IPS-20b (cell line): ENCODE data around the gene SAP30BP.

Experiments used
- H3K27ac ChIP-seq: one replicate; pipeline ENCODE4 v1.5.1; 2013; ENCODE audit warnings: low read length
- H3K27me3 ChIP-seq: 2 replicates; pipeline ENCODE4 v1.6.1; 2013; ENCODE audit warnings: mild to moderate bottlenecking, low read length, inconsistent platforms; ENCODE audit not compliant: insufficient read depth
- H3K36me3 ChIP-seq: 2 replicates; pipeline ENCODE4 v1.6.1; 2013; ENCODE audit warnings: low read depth, mild to moderate bottlenecking, inconsistent platforms, low read length, moderate library complexity; ENCODE audit not compliant: insufficient read depth
- H3K4me1 ChIP-seq: 2 replicates; pipeline ENCODE4 v1.6.1; 2013; ENCODE audit warnings: mild to moderate bottlenecking, control low read depth, inconsistent platforms, low read length, moderate library complexity; ENCODE audit not compliant: insufficient read depth
- H3K4me3 ChIP-seq: 2 replicates; pipeline ENCODE4 v1.5.1; 2013; ENCODE audit warnings: mild to moderate bottlenecking, low read length, inconsistent platforms
- H3K9ac ChIP-seq: 2 replicates; pipeline ENCODE4 v1.6.1; 2013; ENCODE audit warnings: low read depth, mild to moderate bottlenecking, inconsistent platforms, low read length, moderate library complexity
- H3K9me3 ChIP-seq: 2 replicates; pipeline ENCODE4 v1.6.1; 2013; ENCODE audit warnings: mild to moderate bottlenecking, low read depth, low read length, inconsistent platforms; ENCODE audit not compliant: insufficient read depth

SAP30BP gene

DNA sequence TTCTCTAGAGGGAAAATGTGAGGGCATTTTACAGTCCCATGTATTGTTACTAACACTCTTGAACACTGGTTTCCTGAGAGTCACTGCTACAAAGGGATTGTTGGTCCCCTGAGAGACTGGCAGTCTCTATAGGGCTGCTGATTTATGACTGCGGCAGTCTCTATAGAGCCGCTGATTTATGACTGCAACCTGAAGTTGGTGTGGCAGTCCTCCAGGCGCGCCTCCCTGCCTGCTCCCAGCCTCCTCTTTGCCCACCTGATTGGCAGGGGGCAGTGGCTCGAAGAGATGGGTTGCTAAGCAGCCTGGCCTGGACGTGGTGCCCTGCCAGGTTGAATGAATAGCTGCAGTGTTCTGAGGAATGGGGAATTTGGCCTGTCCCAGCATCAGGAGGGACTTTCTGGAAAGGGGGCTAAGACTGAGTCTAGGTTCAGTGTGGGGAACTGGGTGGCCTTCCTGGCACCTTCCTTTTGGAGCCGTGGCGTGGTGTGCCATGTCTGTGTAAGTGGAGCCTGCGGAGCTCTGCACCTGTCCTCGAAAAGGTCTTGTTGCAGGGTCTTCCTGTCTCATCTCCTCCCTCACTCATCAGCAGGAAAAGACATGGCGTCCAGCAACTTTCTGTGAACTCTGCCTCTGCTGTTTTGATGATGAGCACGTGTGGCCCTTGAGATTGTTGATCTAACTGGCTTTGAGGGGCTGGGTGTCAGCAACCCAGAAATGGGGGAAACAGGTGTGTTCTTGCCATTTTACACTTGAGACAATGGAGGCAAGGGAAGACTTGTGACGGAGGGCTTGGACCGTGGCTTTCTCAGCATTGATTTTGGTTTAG lies 24.9 kb downstream of the SAP30BP start:
- H3K27ac ChIP-seq: no peak overlapping the region
- H3K27me3 ChIP-seq: no peaks in the 10 kb centered on the region
- H3K36me3 ChIP-seq: peaks cover 53% of the 10 kb centered on the region
- H3K4me3 ChIP-seq: no peak overlapping the region
- H3K4me1 ChIP-seq: peaks cover 19% of the 10 kb centered on the region; the same call in 1 of the 2 replicates
- no peaks in the 10 kb centered on the region for H3K9me3 ChIP-seq
- H3K9ac ChIP-seq: no peak overlapping the region

DNA sequence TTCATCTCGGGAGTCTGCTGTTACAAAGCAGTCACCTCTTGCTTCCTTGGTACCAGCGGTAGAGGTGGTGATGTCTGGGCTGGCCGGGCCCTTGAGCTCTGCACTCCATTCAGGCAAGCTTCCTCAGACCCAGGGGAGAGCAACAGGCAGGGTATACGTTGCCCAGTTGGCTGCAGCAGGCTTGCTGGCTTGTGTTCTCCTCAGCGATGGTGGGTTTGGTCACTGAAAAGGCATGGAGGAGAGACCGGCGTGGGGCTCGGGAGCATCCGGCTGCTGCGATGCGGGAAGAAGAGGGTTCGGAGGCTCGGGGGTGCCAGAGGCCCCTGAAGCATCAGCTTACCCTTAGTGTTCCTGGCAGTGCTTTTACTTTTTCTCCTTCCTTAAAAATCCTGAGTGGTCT lies 25.8 kb downstream of the SAP30BP start:
- Histone ChIP-seq H3K4me1 (peaks cover 19% of the 10 kb centered on the region; the same call in 1 of the 2 replicates), H3K36me3 (peaks cover 52% of the 10 kb centered on the region), H3K27ac (no peak overlapping the region), H3K9me3 (no peaks in the 10 kb centered on the region), H3K27me3 (no peaks in the 10 kb centered on the region), H3K4me3 (no peak overlapping the region), H3K9ac (peak overlapping the region; percentile 60; the same call in 1 of the 2 replicates)

- Histone ChIP-seq H3K9ac (peak overlapping the region; percentile 60), H3K4me1 (peaks cover 19% of the 10 kb centered on the region; the same call in 1 of the 2 replicates)
Observed at GRCh38 chr17:75693500-75694481, 26.7 kb downstream of the SAP30BP start.

DNA sequence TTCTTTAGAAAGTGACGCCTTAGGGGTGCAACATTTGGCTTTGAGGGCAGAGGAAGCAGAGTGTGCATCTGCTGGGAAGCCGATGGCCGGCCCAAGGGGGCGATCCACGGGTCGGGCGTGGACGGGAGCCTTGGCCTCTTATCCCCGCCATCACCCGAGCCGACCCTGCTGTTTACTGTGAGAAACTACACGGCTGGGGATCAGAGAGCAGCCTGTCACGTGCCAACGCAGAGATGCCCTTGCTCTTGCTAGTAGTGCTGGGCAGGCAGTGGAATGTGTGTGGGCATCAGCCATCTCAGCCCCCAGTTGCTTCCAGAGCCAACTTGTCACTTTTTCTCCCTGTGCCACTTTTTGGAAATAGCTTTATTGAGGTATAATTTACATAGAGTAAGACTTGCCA lies 27.4 kb downstream of the SAP30BP start:
- no peak overlapping the region for H3K9ac ChIP-seq
- H3K4me1 ChIP-seq: peaks cover 19% of the 10 kb centered on the region; the same call in 1 of the 2 replicates
- no peaks in the 10 kb centered on the region for H3K27me3 ChIP-seq
- no peak overlapping the region for H3K4me3 ChIP-seq
- H3K9me3 ChIP-seq: no peaks in the 10 kb centered on the region
- H3K36me3 ChIP-seq: peaks cover 62% of the 10 kb centered on the region
- no peak overlapping the region for H3K27ac ChIP-seq

More at GRCh38 chr17:75693500-75694481, 26.7 kb downstream of the SAP30BP start:
- Histone ChIP-seq H3K27me3 (no peaks in the 10 kb centered on the region), H3K27ac (no peak overlapping the region), H3K36me3 (peaks cover 58% of the 10 kb centered on the region), H3K9me3 (no peaks in the 10 kb centered on the region), H3K4me3 (peak overlapping the region; percentile 6; the same call in 1 of the 2 replicates)

- H3K27me3 ChIP-seq: no peaks in the 10 kb centered on the region
- H3K9me3 ChIP-seq: no peaks in the 10 kb centered on the region
- peaks cover 67% of the 10 kb centered on the region for H3K36me3 ChIP-seq
- H3K4me1 ChIP-seq: peaks cover 19% of the 10 kb centered on the region; the same call in 1 of the 2 replicates
- no peak overlapping the region for H3K9ac ChIP-seq
- H3K4me3 ChIP-seq: no peak overlapping the region
- H3K27ac ChIP-seq: no peak overlapping the region
Observed at GRCh38 chr17:75695141-75695829, 28.1 kb downstream of the SAP30BP start.

DNA sequence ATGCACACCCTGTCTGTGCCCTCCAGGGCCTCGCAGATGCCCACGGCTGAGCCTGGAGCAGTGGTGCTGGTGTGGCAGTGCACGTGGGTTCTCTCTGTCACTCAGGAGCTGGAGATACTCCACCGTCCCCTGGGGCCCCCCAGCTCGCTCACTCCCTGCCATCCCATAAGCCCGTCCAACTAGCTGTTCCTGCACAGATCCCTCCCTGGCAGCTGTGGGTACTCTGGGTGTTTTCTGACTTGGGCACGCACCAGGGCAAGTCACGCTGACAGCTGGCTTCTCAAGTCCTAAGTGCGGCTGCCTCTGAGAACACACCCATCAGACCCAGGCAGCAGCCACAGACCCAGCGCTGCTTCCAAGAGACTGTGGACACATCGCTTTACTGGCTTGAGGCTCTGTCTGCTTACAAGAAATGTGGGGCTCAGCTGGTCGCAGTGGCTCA lies 28.7 kb downstream of the SAP30BP start:
- no peak overlapping the region for H3K9ac ChIP-seq
- H3K4me1 ChIP-seq: peaks cover 19% of the 10 kb centered on the region; the same call in 1 of the 2 replicates
- H3K36me3 ChIP-seq: peaks cover 70% of the 10 kb centered on the region
- H3K27me3 ChIP-seq: no peaks in the 10 kb centered on the region
- no peak overlapping the region for H3K4me3 ChIP-seq
- H3K9me3 ChIP-seq: no peaks in the 10 kb centered on the region
- H3K27ac ChIP-seq: no peak overlapping the region

DNA sequence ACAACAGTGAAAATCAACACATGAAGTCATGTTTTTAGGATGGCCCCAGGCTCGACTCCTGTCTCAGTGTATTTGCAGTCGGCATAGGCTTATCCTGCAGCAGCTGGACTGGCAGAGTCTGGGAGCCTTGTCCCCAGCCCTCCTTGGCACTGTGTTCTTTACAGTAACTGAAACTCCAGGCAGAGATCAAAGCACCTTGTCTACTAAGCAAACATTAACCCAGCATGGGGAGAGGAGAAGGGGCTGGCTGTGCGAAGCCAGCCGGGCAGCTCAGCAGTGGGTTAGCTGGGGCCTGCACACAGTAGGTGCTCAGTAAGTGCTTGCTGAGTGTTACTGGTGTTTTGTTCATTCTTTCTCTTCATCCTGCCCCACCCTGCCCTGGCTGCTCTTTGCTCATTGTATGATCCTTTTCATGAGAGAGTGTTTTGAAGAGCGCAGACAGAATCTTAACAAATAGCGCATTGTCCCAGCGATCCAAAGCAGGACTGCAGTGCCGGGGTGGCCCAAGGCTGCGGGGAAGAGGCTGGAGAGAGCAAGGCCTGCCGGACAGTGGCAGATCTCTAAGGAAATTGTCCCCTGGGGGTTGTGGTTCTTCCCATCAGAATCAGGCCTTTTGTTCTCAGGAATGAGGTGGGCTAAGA lies 30.6 kb downstream of the SAP30BP start:
- Histone ChIP-seq H3K9me3 (no peaks in the 10 kb centered on the region), H3K27ac (no peak overlapping the region), H3K9ac (no peak overlapping the region), H3K36me3 (peaks cover 79% of the 10 kb centered on the region), H3K4me1 (peaks cover 14% of the 10 kb centered on the region; the same call in 1 of the 2 replicates), H3K27me3 (no peaks in the 10 kb centered on the region), H3K4me3 (no peak overlapping the region)

DNA sequence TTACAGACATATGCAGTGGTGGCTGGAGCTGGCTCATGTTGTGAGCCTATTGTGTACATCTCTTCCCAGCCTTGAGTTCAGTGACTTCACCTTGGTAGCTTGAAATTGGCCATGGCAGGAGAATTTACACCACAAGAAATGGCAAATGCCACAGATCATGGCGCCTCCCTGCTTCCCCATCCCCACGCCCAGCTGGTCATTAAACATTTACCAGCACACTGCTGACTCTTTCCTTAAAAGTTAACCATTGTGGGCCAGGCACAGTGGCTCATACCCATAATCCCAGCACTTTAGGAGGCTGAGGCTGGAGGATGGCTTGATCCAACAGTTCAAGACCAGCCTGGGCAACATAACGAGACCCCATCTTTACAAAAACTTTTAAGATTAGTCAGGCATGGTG lies 31.5 kb downstream of the SAP30BP start:
- Histone ChIP-seq H3K27me3 (no peaks in the 10 kb centered on the region), H3K9me3 (no peaks in the 10 kb centered on the region), H3K27ac (no peak overlapping the region), H3K36me3 (peaks cover 85% of the 10 kb centered on the region), H3K4me3 (no peak overlapping the region), H3K9ac (no peak overlapping the region), H3K4me1 (peaks cover 5% of the 10 kb centered on the region; the same call in 1 of the 2 replicates)

DNA sequence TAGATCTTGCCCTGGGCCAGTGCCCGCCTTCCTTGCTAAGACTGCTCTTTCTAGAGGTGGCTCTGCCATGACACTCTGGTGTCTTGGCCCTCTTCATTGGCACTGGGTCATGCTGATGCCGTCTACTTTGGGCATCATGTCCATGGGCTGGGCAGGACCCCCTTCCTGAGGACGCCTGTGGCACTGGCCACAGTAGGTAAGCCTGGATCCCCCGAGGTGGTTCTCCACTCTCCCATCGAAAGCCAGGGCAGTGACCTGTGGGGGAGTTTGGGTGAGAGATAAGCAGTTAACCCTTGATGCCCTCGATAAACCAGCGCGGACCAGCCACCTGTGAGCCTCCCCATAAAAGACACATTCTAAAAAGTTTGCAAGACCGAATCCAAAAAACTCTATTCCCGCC lies 34.1 kb downstream of the SAP30BP start:
- no peak overlapping the region for H3K4me3 ChIP-seq
- no peaks in the 10 kb centered on the region for H3K4me1 ChIP-seq
- H3K27me3 ChIP-seq: no peaks in the 10 kb centered on the region
- no peak overlapping the region for H3K9ac ChIP-seq
- H3K36me3 ChIP-seq: peaks cover 93% of the 10 kb centered on the region
- H3K9me3 ChIP-seq: no peaks in the 10 kb centered on the region
- H3K27ac ChIP-seq: no peak overlapping the region

DNA sequence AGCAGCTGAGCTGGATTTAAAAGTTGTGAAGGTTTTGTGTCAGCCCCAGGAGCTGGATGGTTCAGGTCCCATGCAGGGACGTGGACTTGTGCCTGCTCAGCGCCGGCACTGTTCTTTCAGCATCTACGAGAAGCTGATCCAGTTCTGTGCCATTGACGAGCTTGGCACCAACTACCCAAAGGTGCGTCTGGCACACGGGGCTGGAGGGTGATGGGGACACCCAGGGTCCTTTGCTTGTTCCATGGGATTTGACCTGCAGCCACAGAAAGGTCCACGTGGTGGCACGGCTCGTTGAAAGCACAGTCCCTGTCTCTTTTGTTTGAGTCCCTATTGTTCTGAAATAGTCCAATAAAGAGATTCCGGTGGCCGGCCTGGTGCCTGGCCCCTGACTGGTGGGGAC lies 36.1 kb downstream of the SAP30BP start:
- Histone ChIP-seq H3K27ac (no peak overlapping the region), H3K27me3 (no peaks in the 10 kb centered on the region), H3K9me3 (no peaks in the 10 kb centered on the region), H3K9ac (no peak overlapping the region), H3K4me3 (no peak overlapping the region), H3K36me3 (peaks cover 94% of the 10 kb centered on the region), H3K4me1 (no peaks in the 10 kb centered on the region)

DNA sequence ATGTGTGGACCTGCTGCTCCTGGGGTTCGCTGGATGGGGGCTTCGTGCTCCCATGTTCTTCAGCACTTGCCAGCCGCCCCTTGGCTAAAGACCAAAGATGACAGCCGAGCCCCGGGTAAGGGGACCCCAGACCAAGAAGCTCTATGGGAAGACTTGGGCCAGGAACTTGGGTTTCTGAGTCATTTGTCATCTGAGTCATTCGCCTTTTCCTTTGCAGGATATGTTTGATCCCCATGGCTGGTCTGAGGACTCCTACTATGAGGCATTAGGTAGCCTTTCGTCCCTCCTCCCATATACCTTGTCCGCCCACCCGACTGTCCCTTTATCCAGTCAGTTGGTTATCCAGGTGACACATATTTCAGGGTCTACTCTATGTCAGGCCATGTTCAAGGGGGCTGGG lies 36.5 kb downstream of the SAP30BP start:
- peaks cover 96% of the 10 kb centered on the region for H3K36me3 ChIP-seq
- H3K9ac ChIP-seq: no peak overlapping the region
- no peaks in the 10 kb centered on the region for H3K9me3 ChIP-seq
- no peak overlapping the region for H3K4me3 ChIP-seq
- H3K27me3 ChIP-seq: no peaks in the 10 kb centered on the region
- no peak overlapping the region for H3K27ac ChIP-seq
- H3K4me1 ChIP-seq: no peaks in the 10 kb centered on the region
